Lung (tissue), 13 donors: ENCODE measurements around the gene CEP57L1. TPM values are rescaled to one million over a fixed set of nuclear protein-coding genes. Genes with fewer than 3 reads are reported as not detected.

ENCODE experiments used
- ATAC-seq: fragments of 200-7000 bp; cut with Tn5 transposase; one replicate; pipeline ENCODE4 v1.9.1; 2020; ENCODE audit warnings: moderate number of reproducible peaks; ENCODE audit not compliant: insufficient read depth, low FRiP score
- DNase-seq, 3 donors: peaks; one replicate each; pipeline ENCODE4 v3.0.0-alpha.2; 2013 to 2017
- H3K27ac ChIP-seq, 2 donors: one replicate each; pipeline ENCODE4 v1.5.1; 2013; ENCODE audit warnings: mild to moderate bottlenecking in 2 of 2, moderate library complexity in 2 of 2, control low read depth in 1 of 2, inconsistent platforms in 1 of 2, low read depth in 1 of 2, low read length in 1 of 2
- H3K27me3 ChIP-seq, 3 donors: one replicate each; pipeline ENCODE4 v1.5.1; 2013; ENCODE audit warnings: low read length in 2 of 3; ENCODE audit not compliant: control insufficient read depth in 3 of 3, insufficient read depth in 3 of 3
- H3K36me3 ChIP-seq, 4 donors: one replicate each; pipeline ENCODE4 v1.5.1; 2013; ENCODE audit warnings: low read length in 4 of 4, mild to moderate bottlenecking in 1 of 4, moderate library complexity in 1 of 4; ENCODE audit not compliant: control insufficient read depth in 4 of 4, insufficient read depth in 4 of 4
- H3K4me1 ChIP-seq, 5 donors: one replicate each; pipeline ENCODE4 v1.5.1; 2013; ENCODE audit warnings: low read length in 5 of 5, mild to moderate bottlenecking in 2 of 5, moderate library complexity in 1 of 5; ENCODE audit not compliant: control insufficient read depth in 5 of 5, insufficient read depth in 5 of 5
- H3K4me3 ChIP-seq: one replicate; pipeline ENCODE4 v1.5.1; 2013; ENCODE audit warnings: mild to moderate bottlenecking, control low read depth, moderate library complexity
- H3K9ac ChIP-seq, 2 donors: one replicate each; pipeline ENCODE4 v1.5.1; 2013; ENCODE audit warnings: low read length in 2 of 2, control low read depth in 1 of 2; ENCODE audit not compliant: insufficient read depth in 1 of 2
- H3K9me3 ChIP-seq, 4 donors: one replicate each; pipeline ENCODE4 v1.5.1; 2013; ENCODE audit warnings: low read length in 3 of 4, mild to moderate bottlenecking in 1 of 4, moderate library complexity in 1 of 4; ENCODE audit not compliant: control insufficient read depth in 4 of 4, insufficient read depth in 3 of 4
- CTCF ChIP-seq: IDR thresholded peaks from 2 replicates; pipeline ENCODE4 v1.5.1; 2012; ENCODE audit warnings: mild to moderate bottlenecking; ENCODE audit errors: control extremely low read depth, extremely low read depth
- WGBS, 2 donors: extraction: QIAGEN DNeasy Blood & Tissue Kit; methylation state at CpG; one replicate each; pipeline ENCODE4 v1.1.7; 2013; 5-methylcytosine and 5-hydroxymethylcytosine counted together
- polyA plus RNA-seq, 2 donors: library from polyadenylated mRNA; stranded (reverse); fragments of 200-250 nt; gene quantifications; one replicate each; pipeline ENCODE4 v1.2.1, GENCODE V29; 2013
- small RNA-seq: library from RNA; depleted of rRNA; stranded (forward); fragments of <200 nt; gene quantifications from one replicate; pipeline ENCODE3, GENCODE V24; 2014; ENCODE audit warnings: low replicate concordance
- total RNA-seq, 2 donors: library from RNA; depleted of rRNA in 1 of 2; stranded (reverse); fragments of >200 nt in 1 of 2; gene quantifications; one replicate each; pipeline ENCODE4 v1.2.1, GENCODE V29; 2014 to 2021
- donor health status: control.
- donor health status: control.
- donor health status: Bipolar disorder and iron deficiency.
- donor health status: healthy.
- donor health status: DM: yes; HTN: yes; CAD: no.

CEP57L1 gene
- total and polyA plus RNA-seq, 4 donors = 4.8 to 44.3 (median 8.2) TPM

GRCh38 chr6:109202409-109203264, 107.3 kb downstream of the CEP57L1 start:
- no peak overlapping the region for H3K27ac ChIP-seq
- H3K4me3 ChIP-seq = no peak overlapping the region
- ATAC-seq (no peak), DNase-seq (no peak)
- no peak overlapping the region for H3K9ac ChIP-seq
- H3K4me1 ChIP-seq = no peaks in the 10 kb centered on the region
- no peaks in the 10 kb centered on the region for H3K36me3 ChIP-seq
- WGBS, 2 donors = 82% methylated on average over 5 of the region's 5 CpGs
- H3K27me3 ChIP-seq = no peaks in the 10 kb centered on the region
- no peaks in the 10 kb centered on the region for H3K9me3 ChIP-seq
- TF ChIP-seq CTCF = no peak

GRCh38 chr6:109204511-109204910, 109.2 kb downstream of the CEP57L1 start:
- Histone ChIP-seq H3K27me3 (no peaks in the 10 kb centered on the region), H3K4me3 (no peak overlapping the region), H3K27ac (no peak overlapping the region), H3K9me3 (no peaks in the 10 kb centered on the region), H3K36me3 (no peaks in the 10 kb centered on the region), H3K9ac (no peak overlapping the region), H3K4me1 (no peaks in the 10 kb centered on the region)
- ATAC-seq (no peak), DNase-seq (no peak)
- WGBS, 2 donors = 82 to 85% methylated on average over 3 of the region's 3 CpGs
- no peak for TF ChIP-seq CTCF

GRCh38 chr6:109212683-109213082, 117.4 kb downstream of the CEP57L1 start:
- TF ChIP-seq CTCF = no peak

More at GRCh38 chr6:109212683-109213082, 117.4 kb downstream of the CEP57L1 start:
- Histone ChIP-seq H3K27me3 (no peaks in the 10 kb centered on the region), H3K9ac (no peak overlapping the region), H3K36me3 (no peaks in the 10 kb centered on the region), H3K4me3 (no peak overlapping the region), H3K27ac (no peak overlapping the region), H3K4me1 (no peaks in the 10 kb centered on the region), H3K9me3 (peaks cover 0 to 11% (median 2%) of the 10 kb centered on the region in 4 donors)
- 70 to 97% methylated on average over 1 of the region's 1 CpG for WGBS, 2 donors
- no peak for ATAC-seq
- DNase-seq = no peak

Small RNA genes within 50 kb of the gene (small RNA-seq; reads per million reads assigned to genes)
- not detected for gene RNU6-653P

Other genes starting within 250 kb of the CEP57L1 start
- 10 to 100 TPM; 11.7 to 16.5 TPM for gene ARMC2, start 247.1 kb upstream of the CEP57L1 start, total RNA-seq
- gene ARMC2, start 247.1 kb upstream of the CEP57L1 start, polyA plus RNA-seq = 1 to 10 TPM; 2.9 to 3.0 TPM
- 10 to 100 TPM; 23.2 to 69.8 TPM for gene SESN1, start 661 bp upstream of the CEP57L1 start, total RNA-seq
- 10 to 100 TPM; 12.9 to 18.9 TPM for gene SESN1, start 661 bp upstream of the CEP57L1 start, polyA plus RNA-seq